H1 (cell line): ENCODE results near the gene POU2AF3. TPM values are rescaled to one million over a fixed set of nuclear protein-coding genes. Genes with fewer than 3 reads are reported as not detected.

Experiments
- CHD1 ChIP-seq: IDR thresholded peaks from 2 replicates; pipeline ENCODE4 v1.6.1; 2012; ENCODE audit warnings: low read depth, low read length, improper control_type of control experiment
- EP300 ChIP-seq, 2 experiments: IDR thresholded peaks; 1 replicate in 1 of 2; 2 replicates in 1 of 2; pipeline ENCODE4 v1.6.1; 2011 to 2012; ENCODE audit warnings: low read depth in 2 of 2, low read length in 2 of 2, mild to moderate bottlenecking in 2 of 2, borderline replicate concordance in 1 of 2, inconsistent platforms in 1 of 2, moderate library complexity in 1 of 2
- EZH2 ChIP-seq: fragments of 200-600 bp; sonication (generic); IDR thresholded peaks from 2 replicates; pipeline ENCODE4 v1.7.1; 2012; ENCODE audit warnings: low read depth, mild to moderate bottlenecking, moderate library complexity, low read length, inconsistent platforms; ENCODE audit not compliant: severe bottlenecking
- GABPA ChIP-seq: IDR thresholded peaks from 2 replicates; pipeline ENCODE4 v1.6.1; 2011; ENCODE audit warnings: mild to moderate bottlenecking, low read length, moderate library complexity, borderline replicate concordance; ENCODE audit not compliant: insufficient read depth
- HDAC6 ChIP-seq: IDR thresholded peaks from one replicate; pipeline ENCODE4 v1.7.1; 2012; ENCODE audit warnings: low read depth, mild to moderate bottlenecking, inconsistent platforms, low read length, moderate library complexity
- KDM1A ChIP-seq: fragments of 200-600, 300-600 bp; sonication (generic); IDR thresholded peaks from 2 replicates; pipeline ENCODE4 v1.7.1; 2016; ENCODE audit warnings: mild to moderate bottlenecking, low read length, borderline replicate concordance
- SP1 ChIP-seq: IDR thresholded peaks from 2 replicates; pipeline ENCODE4 v1.6.1; 2011; ENCODE audit warnings: low read depth, low read length
- SP2 ChIP-seq: IDR thresholded peaks from 2 replicates; pipeline ENCODE4 v1.6.1; 2012; ENCODE audit warnings: mild to moderate bottlenecking, low read length, inconsistent platforms
- ZNF274 ChIP-seq: IDR thresholded peaks from 2 replicates; pipeline ENCODE4 v1.7.0; 2012; ENCODE audit warnings: low read length, borderline replicate concordance; ENCODE audit errors: extremely low read depth
- polyA plus RNA-seq, 7 experiments: library from polyadenylated mRNA; depleted of rRNA in 3 of 7; stranded (reverse) in 5 of 7; unstranded in 2 of 7; fragments of >200 nt in 5 of 7; fragments of 200-250 nt in 2 of 7; gene quantifications; 1 replicate in 5 of 7; 2 replicates in 1 of 7; 4 replicates in 1 of 7; pipeline versions ENCODE4 v1.2.1 to v1.2.3, GENCODE V29; 2011 to 2013; ENCODE audit warnings: missing spikeins in 2 of 7, mixed read lengths in 2 of 7
- total RNA-seq: library from RNA; stranded (reverse); fragmentation: NEBNext Ultra II Directional; extraction: Animal tissue kit (Norgen Biotek cat#: 25700); gene quantifications from 2 replicates; pipeline ENCODE4 v1.2.1, GENCODE V29; 2021
- TF ChIP-seq, protein P1 (sequence below): fragments of 300-600 bp; sonication (generic); IDR thresholded peaks from 2 replicates; pipeline ENCODE4 v1.7.1; 2012; ENCODE audit warnings: low read length, moderate library complexity, mild to moderate bottlenecking, inconsistent platforms; ENCODE audit not compliant: insufficient replicate concordance

The POU2AF3 gene
- total and polyA plus RNA-seq, 2 of the 8 experiments (the other 6 are each of a cell fraction or from before 2014, with no cell fraction given) = 1.2 to 5.7 TPM

- TF ChIP-seq, protein P1, sequence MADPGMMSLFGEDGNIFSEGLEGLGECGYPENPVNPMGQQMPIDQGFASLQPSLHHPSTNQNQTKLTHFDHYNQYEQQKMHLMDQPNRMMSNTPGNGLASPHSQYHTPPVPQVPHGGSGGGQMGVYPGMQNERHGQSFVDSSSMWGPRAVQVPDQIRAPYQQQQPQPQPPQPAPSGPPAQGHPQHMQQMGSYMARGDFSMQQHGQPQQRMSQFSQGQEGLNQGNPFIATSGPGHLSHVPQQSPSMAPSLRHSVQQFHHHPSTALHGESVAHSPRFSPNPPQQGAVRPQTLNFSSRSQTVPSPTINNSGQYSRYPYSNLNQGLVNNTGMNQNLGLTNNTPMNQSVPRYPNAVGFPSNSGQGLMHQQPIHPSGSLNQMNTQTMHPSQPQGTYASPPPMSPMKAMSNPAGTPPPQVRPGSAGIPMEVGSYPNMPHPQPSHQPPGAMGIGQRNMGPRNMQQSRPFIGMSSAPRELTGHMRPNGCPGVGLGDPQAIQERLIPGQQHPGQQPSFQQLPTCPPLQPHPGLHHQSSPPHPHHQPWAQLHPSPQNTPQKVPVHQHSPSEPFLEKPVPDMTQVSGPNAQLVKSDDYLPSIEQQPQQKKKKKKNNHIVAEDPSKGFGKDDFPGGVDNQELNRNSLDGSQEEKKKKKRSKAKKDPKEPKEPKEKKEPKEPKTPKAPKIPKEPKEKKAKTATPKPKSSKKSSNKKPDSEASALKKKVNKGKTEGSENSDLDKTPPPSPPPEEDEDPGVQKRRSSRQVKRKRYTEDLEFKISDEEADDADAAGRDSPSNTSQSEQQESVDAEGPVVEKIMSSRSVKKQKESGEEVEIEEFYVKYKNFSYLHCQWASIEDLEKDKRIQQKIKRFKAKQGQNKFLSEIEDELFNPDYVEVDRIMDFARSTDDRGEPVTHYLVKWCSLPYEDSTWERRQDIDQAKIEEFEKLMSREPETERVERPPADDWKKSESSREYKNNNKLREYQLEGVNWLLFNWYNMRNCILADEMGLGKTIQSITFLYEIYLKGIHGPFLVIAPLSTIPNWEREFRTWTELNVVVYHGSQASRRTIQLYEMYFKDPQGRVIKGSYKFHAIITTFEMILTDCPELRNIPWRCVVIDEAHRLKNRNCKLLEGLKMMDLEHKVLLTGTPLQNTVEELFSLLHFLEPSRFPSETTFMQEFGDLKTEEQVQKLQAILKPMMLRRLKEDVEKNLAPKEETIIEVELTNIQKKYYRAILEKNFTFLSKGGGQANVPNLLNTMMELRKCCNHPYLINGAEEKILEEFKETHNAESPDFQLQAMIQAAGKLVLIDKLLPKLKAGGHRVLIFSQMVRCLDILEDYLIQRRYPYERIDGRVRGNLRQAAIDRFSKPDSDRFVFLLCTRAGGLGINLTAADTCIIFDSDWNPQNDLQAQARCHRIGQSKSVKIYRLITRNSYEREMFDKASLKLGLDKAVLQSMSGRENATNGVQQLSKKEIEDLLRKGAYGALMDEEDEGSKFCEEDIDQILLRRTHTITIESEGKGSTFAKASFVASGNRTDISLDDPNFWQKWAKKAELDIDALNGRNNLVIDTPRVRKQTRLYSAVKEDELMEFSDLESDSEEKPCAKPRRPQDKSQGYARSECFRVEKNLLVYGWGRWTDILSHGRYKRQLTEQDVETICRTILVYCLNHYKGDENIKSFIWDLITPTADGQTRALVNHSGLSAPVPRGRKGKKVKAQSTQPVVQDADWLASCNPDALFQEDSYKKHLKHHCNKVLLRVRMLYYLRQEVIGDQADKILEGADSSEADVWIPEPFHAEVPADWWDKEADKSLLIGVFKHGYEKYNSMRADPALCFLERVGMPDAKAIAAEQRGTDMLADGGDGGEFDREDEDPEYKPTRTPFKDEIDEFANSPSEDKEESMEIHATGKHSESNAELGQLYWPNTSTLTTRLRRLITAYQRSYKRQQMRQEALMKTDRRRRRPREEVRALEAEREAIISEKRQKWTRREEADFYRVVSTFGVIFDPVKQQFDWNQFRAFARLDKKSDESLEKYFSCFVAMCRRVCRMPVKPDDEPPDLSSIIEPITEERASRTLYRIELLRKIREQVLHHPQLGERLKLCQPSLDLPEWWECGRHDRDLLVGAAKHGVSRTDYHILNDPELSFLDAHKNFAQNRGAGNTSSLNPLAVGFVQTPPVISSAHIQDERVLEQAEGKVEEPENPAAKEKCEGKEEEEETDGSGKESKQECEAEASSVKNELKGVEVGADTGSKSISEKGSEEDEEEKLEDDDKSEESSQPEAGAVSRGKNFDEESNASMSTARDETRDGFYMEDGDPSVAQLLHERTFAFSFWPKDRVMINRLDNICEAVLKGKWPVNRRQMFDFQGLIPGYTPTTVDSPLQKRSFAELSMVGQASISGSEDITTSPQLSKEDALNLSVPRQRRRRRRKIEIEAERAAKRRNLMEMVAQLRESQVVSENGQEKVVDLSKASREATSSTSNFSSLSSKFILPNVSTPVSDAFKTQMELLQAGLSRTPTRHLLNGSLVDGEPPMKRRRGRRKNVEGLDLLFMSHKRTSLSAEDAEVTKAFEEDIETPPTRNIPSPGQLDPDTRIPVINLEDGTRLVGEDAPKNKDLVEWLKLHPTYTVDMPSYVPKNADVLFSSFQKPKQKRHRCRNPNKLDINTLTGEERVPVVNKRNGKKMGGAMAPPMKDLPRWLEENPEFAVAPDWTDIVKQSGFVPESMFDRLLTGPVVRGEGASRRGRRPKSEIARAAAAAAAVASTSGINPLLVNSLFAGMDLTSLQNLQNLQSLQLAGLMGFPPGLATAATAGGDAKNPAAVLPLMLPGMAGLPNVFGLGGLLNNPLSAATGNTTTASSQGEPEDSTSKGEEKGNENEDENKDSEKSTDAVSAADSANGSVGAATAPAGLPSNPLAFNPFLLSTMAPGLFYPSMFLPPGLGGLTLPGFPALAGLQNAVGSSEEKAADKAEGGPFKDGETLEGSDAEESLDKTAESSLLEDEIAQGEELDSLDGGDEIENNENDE = no peak
- TF ChIP-seq CHD1 = no peak
- no peak for TF ChIP-seq ZNF274
- no peak for TF ChIP-seq HDAC6
- TF ChIP-seq EZH2 = no peak
- no peak for TF ChIP-seq KDM1A
- TF ChIP-seq SP1 = no peak
- TF ChIP-seq SP2 = no peak
- TF ChIP-seq GABPA = no peak
- no peak for TF ChIP-seq EP300 (IDR thresholded peaks at IDR 0.05; ENCODE audit: borderline replicate concordance in 1 of 2, low read depth in 2 of 2, low read length in 2 of 2)
Observed at GRCh38 chr11:111320728-111321568, 22.6 kb downstream of the POU2AF3 start (continued).
